Measurements from ENCODE around the gene SLU7. TPM values are rescaled to one million over a fixed set of nuclear protein-coding genes. Genes with fewer than 3 reads are reported as not detected.
"Not testable (repeated sequence)": the region's sequence is repeated elsewhere in the genome, so short reads cannot be mapped to it uniquely, and the experiment has no call there.

SLU7 gene
- total RNA-seq, 1 donor from 2014 or later = 44.7 TPM

DNA sequence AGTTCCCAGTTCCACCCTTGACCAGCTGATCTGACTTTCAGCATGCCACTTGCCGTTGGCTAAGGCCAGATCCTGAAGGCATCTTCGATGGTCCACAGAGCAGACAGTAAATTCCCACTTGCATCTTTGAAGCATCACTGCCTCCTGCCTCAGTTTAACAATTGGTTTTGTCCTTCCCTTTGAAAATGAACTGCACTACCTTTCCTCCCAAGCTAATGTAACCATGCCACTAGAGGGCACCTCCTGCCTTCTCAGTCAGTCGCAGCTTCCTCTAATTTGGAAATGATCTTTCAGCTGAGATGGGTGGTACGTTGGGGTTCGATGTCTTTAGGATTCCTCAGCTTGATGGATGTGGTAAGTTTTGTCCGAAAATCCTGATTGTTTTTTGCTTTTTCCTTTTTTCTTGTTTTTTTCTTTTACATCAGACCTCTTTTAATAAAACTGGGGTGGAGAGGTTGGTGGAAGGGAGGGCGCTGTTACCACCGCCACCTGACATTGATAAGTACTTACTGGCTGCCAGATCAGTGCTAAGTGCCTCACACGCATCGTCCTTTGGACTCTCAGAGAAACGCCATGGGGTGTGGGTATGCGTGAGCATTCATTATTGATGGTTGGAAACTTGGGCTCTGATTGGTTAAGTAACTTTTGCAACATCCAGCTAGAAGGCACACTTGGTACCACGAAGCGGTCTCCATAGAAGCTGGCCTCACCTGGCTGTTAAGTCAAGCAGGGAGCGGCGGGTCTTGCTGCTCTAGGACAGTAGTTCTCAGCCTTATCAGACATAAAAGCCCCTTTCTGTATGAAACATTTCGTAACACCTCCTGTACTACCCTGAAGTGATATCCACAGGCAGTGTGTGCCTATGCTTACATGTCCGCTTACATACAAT lies 19.7 kb upstream of the SLU7 start:
- peaks cover 7% of the 10 kb centered on the region for H3K4me1 Mint-ChIP-seq (ENCODE audit: low read depth, unreplicated experiment)
- DNase-seq = peak; percentile 30
- H3K9me3 Mint-ChIP-seq (ENCODE audit: unreplicated experiment) = no peaks in the 10 kb centered on the region
- no peaks in the 10 kb centered on the region for H3K36me3 Mint-ChIP-seq (ENCODE audit: unreplicated experiment)
- no peak overlapping the region for H3K27ac Mint-ChIP-seq (ENCODE audit: unreplicated experiment)
- peak overlapping the region; percentile 74 for H3K4me3 Mint-ChIP-seq (ENCODE audit: unreplicated experiment)
- peaks cover 5% of the 10 kb centered on the region for H3K27me3 Mint-ChIP-seq (ENCODE audit: unreplicated experiment)
- TF ChIP-seq, protein P1, sequence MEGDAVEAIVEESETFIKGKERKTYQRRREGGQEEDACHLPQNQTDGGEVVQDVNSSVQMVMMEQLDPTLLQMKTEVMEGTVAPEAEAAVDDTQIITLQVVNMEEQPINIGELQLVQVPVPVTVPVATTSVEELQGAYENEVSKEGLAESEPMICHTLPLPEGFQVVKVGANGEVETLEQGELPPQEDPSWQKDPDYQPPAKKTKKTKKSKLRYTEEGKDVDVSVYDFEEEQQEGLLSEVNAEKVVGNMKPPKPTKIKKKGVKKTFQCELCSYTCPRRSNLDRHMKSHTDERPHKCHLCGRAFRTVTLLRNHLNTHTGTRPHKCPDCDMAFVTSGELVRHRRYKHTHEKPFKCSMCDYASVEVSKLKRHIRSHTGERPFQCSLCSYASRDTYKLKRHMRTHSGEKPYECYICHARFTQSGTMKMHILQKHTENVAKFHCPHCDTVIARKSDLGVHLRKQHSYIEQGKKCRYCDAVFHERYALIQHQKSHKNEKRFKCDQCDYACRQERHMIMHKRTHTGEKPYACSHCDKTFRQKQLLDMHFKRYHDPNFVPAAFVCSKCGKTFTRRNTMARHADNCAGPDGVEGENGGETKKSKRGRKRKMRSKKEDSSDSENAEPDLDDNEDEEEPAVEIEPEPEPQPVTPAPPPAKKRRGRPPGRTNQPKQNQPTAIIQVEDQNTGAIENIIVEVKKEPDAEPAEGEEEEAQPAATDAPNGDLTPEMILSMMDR (IDR thresholded peaks at IDR 0.05; ENCODE audit: partially characterized antibody, unreplicated experiment) = no peak

DNA sequence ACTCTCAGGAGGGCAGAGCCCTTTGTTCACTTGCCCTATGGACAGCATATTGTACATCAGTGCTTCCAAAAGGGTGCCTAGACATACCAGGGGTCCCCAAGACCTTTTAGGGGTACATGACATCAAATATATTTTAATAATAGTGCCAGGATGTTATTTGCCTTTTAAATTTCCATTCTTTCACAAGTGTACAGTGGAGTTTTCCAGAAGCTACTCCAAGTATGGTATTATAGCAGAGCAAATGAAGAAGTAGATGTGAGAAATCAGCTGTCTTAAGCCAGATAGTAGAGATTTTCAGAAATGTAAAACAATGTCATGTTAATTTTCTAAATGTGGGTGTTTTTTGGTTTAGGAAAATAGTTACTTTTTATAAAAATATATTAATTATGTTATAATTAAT lies 18.4 kb upstream of the SLU7 start:
- Mint-ChIP-seq H3K36me3 (ENCODE audit: unreplicated experiment) (no peaks in the 10 kb centered on the region), H3K4me1 (ENCODE audit: low read depth, unreplicated experiment) (peaks cover 7% of the 10 kb centered on the region), H3K27me3 (ENCODE audit: unreplicated experiment) (peaks cover 5% of the 10 kb centered on the region), H3K4me3 (ENCODE audit: unreplicated experiment) (no peak overlapping the region), H3K9me3 (ENCODE audit: unreplicated experiment) (no peaks in the 10 kb centered on the region), H3K27ac (ENCODE audit: unreplicated experiment) (no peak overlapping the region)
- DNase-seq = no peak
- TF ChIP-seq, protein P1 (IDR thresholded peaks at IDR 0.05; ENCODE audit: partially characterized antibody, unreplicated experiment) = no peak

DNA sequence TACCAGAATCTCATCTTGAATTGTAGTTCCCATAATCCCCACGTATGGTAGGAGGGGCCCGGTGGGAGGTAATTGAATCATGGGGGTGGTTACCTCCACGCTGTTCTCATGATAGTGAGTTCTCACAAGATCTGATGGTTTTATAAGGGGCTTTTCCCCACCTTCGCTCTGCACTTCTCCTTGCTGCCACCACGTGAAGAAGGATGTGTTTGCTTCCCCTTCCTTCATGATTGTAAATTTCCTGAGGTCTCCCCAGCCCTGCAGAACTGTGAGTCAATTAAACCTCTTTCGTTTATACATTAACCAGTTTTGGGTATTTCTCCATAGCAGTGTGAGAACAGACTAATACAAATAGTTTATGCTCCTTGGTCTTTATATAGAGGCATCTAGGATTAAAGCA lies 17.8 kb upstream of the SLU7 start:
- not testable (repeated sequence) for DNase-seq; H3K27ac Mint-ChIP-seq (ENCODE audit: unreplicated experiment)

DNA sequence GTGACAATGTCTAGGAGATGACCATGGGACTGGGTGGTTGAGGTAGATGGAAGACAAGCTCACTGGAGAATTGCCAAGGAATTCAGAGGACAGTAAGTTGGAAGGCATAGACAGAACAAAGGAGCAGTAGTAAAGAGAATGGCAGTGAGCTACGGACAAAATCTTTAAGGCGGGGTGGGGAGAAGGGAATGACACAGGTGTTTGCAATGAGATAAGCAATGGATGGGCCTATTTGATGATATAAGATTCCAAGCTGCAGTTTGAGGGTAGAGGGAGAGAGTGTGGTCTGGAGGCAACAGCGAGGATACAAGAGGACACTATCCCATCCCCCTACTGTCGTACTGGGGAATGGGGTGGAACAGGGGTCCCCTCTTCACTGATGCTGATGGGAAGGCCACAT lies 17.1 kb upstream of the SLU7 start:
- TF ChIP-seq, protein P1 (IDR thresholded peaks at IDR 0.05; ENCODE audit: partially characterized antibody, unreplicated experiment) = no peak
- Mint-ChIP-seq H3K27ac (ENCODE audit: unreplicated experiment) (no peak overlapping the region), H3K4me1 (ENCODE audit: low read depth, unreplicated experiment) (peaks cover 7% of the 10 kb centered on the region), H3K27me3 (ENCODE audit: unreplicated experiment) (peaks cover 5% of the 10 kb centered on the region), H3K36me3 (ENCODE audit: unreplicated experiment) (no peaks in the 10 kb centered on the region), H3K9me3 (ENCODE audit: unreplicated experiment) (no peaks in the 10 kb centered on the region), H3K4me3 (ENCODE audit: unreplicated experiment) (no peak overlapping the region)
- no peak for DNase-seq

More for the DNA sequence above, 17.8 kb upstream of the SLU7 start:
- H3K4me3 Mint-ChIP-seq (ENCODE audit: unreplicated experiment); H3K36me3 Mint-ChIP-seq (ENCODE audit: unreplicated experiment); H3K27me3 Mint-ChIP-seq (ENCODE audit: unreplicated experiment); H3K9me3 Mint-ChIP-seq (ENCODE audit: unreplicated experiment); H3K4me1 Mint-ChIP-seq (ENCODE audit: low read depth, unreplicated experiment): not testable (repeated sequence)

DNA sequence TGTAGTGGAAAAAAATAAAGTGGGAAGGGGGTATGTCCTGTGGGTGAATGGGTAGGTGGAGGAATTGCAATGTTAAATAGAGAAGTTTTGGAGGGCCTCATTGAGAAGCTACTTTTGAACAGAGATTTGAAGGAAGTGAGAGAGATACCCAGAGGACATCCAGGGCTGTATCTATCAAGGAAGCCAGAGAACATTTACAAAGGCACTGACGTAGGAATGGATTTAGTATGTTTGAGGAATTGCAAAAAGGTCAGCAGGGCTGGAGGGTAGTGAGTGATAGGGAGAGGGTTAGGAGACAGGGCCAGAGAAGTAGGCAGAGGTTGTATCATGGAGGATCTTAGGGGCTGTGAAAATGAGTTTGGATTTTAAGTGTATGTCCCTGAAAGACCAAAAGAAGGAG lies 16.7 kb upstream of the SLU7 start:
- no peak overlapping the region for H3K4me3 Mint-ChIP-seq (ENCODE audit: unreplicated experiment)
- TF ChIP-seq, protein P1 (IDR thresholded peaks at IDR 0.05; ENCODE audit: partially characterized antibody, unreplicated experiment) = no peak
- peaks cover 7% of the 10 kb centered on the region for H3K4me1 Mint-ChIP-seq (ENCODE audit: low read depth, unreplicated experiment)
- DNase-seq = no peak
- no peak overlapping the region for H3K27ac Mint-ChIP-seq (ENCODE audit: unreplicated experiment)
- H3K36me3 Mint-ChIP-seq (ENCODE audit: unreplicated experiment) = no peaks in the 10 kb centered on the region
- H3K9me3 Mint-ChIP-seq (ENCODE audit: unreplicated experiment) = no peaks in the 10 kb centered on the region
- peaks cover 5% of the 10 kb centered on the region for H3K27me3 Mint-ChIP-seq (ENCODE audit: unreplicated experiment)

All from glutamatergic neuron (in vitro differentiated cells).